ENCODE data around the gene ABCC11.
"Not testable (repeated sequence)": the region's sequence is repeated elsewhere in the genome, so short reads cannot be mapped to it uniquely, and the experiment has no call there.

Gene ABCC11

DNA sequence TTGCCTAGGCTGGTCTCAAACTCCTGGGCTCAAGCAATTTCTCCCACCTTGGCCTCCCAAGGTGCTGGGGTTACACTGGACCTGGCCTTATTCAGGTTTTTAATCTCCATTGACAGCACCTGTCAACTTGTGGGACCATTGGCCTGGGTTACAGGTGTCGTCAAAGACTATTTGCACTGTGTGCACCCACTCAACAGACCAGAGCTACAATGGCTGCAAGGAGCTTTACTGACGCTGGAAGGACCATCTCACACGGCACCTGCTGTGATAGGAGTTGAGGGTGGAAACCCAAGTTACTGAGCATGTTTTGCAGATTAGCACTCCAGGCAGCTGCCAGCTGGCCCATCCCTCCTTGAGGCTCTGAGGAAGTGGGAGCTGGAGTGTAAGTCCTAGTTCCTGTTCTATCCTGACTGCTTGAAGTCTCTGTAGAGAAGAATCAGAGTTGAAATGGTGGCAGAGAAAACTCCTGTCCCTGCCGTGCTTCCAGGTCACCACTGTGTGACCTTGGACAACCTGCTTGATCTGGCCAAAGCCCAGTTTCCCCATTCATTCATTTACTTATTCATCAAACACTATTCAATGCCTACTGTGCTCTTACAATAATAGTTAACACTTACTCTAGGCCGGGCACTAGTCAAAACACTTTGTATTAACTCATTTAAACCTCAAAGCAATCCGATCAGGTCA, 45.7 kb downstream of the ABCC11 start:
- DNase-seq: peak; percentile 30 to 72 (median 58)

DNA sequence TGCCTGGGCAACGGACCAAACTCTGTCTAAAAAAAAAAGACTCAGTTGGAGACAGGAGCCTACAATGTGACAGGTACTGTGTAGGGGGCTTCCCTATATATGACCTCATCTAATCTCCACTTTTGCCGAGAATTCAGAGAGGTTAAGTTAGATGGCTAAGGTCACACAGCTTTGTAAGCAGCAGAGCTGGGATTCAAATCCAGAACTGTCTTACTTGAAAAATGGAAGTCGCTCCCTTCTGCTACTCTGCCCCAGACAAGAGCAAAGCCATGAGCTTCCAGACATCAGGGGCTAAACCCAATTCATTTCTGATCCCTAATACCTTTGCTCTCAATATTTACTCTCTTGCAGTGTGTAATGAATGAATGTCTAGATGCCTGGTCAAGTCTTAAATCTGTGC, 50.0 kb downstream of the ABCC11 start:
- DNase-seq: no peak

DNA sequence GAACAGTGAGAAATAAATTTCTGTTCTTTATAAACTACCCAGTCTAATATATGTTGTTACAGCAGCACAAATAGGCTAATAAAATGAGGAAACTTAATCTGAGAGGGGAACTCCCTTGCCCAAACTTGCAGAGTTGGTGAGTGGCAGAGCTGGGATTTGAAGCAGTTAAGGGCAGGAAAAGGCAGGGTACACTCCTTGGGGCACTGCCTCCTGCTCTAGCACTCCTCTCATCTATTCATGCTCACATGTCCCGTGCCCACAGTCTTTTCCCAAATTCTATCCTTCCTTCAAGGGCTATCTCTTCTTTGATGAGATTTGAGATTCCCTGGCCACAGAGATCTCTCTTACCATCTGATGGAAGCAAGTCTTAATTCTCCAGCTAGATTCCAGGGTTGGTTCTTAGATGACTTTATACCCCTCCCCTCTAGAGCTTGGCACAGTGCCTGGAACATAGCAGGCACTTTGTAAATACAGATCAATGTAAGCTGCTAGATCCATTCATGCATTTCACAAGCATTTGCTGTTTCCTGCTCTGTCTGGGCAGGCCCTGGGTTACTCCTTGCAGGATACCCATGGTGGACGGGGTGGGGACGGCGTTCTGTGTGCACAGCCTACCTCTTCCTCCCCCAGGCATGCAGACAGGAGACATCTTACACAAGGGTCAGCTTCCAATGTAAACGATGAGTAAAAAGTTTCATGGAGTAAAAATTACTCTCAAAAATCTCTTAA, 52.3 kb downstream of the ABCC11 start:
- DNase-seq: peak in 3 of 4 experiments; percentile 25 to 43 (median 38)

DNA sequence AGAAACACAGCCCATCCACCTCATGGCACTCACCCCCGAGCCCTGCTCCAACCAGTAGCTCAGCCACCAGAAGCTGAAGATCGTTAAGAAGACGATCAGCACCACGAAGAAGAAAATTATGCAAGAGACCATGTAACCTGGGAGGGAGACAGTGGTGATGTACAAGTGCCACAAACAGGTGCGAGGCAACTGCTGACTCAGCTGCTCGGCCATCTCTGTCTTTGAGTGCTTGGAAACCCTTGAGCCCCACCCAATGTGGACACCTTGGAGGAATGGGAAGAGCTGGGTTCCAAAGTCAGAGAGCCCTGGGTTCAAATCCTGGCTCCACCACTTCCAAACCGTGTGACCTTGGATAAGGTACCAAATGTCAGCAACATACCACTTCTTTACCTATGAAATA, 53.5 kb downstream of the ABCC11 start:
- DNase-seq: no peak

DNA sequence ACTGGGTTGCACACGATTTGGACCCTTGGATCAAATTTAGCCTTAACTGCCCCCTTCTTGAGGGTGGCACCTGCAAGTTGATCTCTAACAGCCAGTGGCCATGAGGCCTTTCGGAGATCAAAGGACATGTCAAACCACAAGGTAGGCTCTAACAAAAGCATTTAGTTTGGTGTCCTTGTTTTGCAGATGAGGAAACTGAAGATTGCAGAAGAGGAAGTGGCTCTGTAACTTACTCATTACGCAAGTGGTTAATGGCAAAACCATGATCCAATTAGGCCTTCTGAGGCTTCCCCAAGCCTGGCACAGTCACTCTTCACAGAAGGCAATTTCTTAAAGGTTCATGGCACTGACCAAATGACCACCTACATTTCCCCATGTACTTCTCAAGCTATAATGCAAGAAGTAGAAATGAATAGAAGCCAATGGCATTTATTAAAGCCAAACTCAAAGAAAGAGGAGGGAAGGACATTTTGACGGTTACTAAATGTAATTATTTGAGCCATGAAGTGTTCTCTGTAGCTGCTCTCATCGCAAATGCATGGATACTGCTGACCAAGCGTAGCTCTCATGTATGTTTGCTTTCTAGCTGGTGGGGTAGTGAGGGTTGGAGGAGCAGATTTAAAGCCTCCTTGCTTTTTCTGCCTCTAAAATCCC, 58.8 kb downstream of the ABCC11 start:
- peak; percentile 79 to 93 (median 88) for DNase-seq

DNA sequence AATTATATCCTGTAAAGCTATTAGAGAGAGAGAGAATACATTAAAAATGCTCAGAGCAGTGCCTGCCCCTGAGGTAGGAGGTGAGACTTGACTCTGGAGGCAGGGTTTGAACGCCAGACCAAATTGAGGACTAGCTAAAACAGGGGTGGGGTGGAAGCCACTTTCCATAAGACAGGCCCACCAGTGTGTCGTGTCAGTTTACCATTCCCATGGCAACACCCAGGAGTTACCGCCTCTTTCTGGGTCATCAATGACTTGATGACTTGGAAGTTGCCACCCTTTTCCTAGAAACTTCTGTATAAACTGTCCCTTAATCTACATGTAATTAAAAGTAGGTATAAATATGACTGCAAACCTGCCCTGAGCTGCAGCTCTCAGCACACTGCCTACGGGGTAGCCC, 59.6 kb downstream of the ABCC11 start:
- no peak for DNase-seq

DNA sequence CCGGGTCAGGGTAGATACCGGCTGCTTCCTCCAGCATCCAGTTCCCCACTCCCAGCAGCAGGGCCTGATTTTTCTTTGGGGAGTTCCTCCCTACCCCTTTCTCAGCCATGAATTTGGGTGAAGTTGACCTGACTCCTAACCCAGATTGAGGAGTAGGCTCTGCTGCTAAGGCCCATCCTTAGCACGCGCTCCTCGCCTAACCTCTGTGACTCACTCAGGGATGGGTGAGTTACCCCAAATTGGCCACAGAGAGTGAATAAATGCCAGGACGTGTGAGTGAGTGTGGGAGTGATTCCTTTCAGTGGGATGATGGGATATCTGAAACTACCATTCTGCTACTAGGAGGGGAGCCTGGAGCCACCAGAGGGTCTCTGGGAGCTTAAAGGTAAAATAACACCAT, 62.7 kb downstream of the ABCC11 start:
- no peak for DNase-seq

DNA sequence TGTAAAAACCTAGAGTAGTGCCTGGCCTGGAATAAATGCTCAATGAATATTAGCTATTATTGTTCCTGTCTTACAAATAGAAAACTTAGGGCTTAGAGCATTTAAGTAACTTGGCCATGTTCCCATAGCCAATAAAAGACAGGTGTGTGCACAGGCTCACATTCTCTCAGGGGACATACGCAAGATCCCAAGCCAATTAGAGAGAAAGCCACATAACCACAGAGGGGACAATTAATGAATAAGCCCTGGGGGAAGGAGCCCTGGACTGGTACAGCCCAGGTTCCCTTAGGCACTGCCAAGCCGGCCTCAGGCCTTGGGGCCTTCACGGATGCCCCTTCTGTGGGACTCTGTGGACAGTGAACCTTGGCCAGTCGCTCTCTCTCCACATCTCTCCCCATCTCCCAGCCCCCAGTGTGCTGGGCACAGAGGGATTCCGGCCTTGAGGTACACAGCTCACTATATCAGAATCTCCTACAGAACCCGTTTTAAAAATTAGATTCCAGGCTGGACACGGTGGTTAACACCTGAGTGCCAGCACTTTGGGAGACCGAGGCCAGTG, 64.3 kb downstream of the ABCC11 start:
- DNase-seq: no peak

DNA sequence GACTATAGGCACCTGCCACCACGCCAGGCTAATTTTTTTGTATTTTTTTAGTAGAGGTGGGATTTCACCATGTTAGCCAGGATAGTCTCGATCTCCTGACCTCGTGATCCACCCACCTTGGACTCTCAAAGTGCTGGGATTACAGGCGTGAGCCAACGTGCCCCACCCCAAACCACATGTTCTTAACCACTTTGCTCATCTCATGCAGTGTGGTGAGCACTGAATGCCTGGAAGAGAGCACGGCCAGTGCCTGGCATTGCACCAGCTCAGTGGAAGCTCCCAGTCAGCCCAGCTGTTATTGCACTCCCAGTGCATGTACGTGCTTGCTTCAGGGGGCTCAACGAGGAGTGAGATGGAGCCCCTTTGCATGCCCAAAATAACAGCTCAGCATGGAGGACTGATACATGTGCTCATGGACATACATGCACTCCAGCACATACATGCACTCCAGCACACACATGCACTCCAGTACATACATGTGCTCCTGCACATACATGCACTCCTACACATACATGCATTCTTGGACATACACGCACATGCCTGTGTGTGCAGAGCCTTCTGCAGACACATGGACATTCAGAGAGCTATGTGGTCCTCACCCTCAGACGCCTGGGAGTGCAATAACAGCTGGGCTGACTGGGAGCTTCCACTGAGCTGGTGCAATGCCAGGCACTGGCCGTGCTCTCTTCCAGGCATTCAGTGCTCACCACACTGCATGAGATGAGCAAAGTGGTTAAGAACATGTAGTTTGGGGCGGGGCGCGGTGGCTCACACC, 65.4 kb downstream of the ABCC11 start:
- not testable (repeated sequence) for DNase-seq

DNA sequence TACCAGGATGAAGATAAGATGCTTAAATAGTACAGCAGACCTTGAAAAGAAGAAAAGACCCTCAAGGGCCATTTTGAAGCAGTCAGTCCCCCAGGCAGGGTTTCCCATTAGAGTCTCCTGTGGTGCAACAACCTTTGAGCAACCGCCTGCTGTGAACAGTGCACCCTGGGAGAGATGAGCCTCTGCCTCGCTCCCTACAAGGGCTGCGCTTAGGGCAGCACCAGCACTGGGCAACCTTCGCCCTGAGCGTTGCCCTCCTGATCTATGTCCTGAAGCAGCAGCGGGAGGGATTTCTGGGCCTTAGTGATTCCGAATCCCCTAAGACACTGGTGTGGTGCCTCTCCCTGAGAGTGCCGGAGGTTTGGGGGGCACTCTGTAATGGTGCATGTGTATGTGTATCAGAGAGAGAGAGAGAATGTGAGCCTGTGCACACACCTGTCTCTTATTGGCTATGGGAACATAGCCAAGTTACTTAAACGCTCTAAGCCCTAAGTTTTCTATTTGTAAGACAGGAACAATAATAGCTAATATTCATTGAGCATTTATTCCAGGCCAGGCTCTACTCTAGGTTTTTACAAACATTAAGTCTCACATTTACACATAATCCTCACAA, 66.4 kb downstream of the ABCC11 start:
- DNase-seq: no peak

DNA sequence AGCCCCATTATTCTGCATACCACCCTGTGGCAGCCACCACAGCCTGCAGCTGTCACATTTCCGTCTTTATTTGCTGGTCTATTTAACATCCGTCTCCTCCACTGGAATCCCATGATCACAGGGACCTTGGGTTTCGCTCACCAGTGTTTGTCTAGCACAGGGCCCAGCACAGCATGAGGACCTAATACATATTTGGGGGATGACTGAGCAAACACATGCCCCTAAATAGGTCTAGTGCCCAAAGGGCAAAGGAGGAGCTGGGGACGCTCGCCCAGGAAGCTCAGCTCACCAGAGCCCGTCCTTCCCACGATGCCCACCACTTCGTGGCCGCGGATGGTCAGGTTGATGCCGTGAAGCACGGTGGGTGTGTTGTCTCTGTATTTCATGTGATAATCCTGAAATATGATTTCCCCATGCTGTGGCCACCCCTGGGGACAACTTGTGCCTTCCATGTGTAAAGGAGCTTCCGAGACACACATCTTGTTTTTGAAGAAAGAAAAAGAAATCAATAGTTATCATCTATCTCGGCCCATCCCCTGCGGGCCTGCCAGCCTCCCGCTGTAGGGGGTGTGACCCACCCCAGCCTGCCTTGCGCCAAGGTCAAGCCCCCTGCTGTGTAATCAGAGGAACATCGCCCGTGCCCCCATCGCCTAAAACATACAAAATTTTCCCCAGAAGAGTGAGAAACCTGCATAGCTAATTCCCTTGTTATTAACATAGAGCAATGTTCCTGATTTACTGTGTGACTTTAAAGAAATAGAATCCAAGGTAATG, 70.5 kb downstream of the ABCC11 start:
- DNase-seq: no peak

DNA sequence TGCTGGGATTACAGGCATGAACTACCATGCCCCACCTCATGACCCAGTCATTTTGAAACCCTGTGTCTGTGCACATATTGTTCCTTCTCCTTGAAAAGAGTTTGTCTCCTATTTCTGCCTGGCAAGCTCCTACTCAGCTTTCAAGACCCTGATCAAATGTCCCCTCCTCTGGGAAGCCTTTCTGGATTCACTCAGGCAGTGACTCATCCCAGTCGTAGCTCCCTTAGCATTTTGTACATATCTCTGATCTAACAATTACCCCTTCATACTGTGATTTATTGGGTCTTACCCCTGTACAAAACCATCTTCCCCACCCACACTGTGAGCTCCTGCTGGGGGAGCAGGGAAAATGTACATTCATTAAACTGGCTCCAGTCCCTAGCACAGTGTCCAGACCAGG, 73.5 kb downstream of the ABCC11 start:
- DNase-seq: no peak

DNA sequence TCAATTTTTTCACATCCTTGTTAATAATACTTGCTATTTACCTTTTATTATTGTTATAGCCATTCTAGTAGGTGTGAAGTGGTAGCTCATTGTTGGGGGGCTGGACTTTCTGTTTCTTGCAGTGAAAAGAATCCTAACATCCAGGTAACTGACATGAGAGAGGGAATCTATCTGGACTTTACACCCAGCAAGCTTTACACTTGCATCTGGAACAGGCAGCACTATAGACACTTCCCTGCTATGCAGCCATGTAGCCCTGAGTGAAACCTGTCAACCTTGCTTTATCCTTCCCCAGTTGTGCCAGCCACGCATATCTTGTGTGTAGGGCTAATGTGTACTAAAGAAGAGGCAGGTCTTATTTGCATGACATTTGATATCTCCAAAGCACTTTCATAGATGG, 74.7 kb downstream of the ABCC11 start:
- DNase-seq: no peak

DNA sequence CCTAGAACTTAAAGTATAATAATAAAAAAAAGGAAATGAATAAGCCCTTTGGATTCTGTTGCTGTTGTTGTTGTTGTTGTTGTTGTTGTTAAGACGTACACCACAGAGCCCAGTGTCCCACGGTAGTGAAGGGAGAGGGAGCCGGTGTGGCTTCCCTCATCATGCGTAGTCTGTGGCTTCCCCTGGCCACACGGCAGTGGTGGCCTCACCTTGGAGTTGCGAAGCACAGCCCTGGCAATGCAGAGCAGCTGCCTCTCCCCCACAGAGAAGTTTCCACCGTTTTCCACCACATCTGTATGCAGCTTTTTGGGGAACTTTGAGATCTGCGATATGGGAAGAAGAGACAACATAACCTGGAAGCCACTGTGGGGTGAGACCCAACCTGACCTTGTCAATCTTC, 77.4 kb downstream of the ABCC11 start:
- no peak for DNase-seq

DNA sequence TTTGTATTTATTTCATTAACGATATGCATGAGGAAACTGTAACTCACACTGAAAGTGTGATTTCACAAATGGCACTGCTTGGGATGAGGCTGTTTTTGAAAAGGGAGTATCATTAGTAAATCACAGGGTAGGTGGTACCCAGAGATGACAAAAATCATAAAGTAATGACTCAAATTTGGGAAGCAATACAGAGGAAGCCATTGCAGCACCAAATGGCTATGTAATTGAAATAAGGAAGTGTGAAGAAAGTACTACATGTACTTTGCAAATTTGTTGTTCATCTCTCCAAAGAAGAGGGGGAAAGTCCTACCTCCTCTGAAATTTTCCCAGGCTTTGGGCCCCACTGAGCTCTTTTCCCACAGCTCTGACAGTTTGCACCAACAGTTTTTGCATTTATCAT, 79.3 kb downstream of the ABCC11 start:
- peak; percentile 12 to 65 (median 49) for DNase-seq

DNA sequence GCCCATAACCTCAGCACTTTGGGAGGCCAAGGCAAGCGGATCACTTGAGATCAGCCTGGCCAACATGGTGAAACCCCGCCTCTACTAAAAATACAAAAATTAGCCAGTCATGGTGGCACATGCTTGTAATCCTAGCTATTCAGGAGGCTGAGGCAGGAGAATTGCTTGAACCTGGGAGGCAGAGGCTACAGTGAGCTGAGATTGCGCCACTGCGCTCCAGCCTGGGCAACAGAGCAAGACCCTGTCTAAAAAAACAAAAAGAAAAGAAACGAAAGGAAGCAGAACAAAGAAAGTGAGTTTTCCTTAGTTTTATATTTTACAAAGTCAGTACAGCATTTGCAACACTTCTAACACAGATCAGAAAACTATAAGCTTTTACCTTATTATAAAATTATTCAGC, 80.7 kb downstream of the ABCC11 start:
- not testable (repeated sequence) for DNase-seq

DNA sequence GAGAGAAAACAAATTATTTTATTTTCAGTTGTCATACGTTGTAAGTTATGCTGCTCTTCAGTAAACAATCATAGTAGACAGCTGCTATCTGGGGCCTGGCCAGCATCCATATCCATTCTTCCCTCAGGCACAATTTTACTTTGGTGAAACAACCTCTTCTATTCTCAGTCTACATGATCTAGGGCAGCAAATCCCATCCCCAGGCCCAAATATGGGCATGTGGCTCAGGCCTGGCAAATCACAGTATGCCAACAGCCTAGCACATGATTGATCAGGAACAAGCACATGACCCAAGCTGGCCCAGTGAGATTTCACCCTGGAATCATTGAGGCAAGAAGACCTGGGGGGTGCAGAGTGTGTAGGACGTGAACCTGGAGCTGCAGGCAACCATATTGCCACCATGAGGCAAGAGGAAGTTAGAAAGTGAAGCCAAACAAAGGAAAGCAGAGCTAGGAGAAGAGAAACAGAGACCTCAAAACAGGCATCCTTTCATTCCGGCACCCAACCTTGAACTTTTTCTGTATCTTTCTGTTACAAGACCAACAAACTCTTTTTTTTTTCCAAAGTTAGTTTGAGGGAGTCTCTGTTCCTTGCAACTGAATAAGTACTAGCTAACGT, 81.3 kb downstream of the ABCC11 start:
- DNase-seq: no peak

DNA sequence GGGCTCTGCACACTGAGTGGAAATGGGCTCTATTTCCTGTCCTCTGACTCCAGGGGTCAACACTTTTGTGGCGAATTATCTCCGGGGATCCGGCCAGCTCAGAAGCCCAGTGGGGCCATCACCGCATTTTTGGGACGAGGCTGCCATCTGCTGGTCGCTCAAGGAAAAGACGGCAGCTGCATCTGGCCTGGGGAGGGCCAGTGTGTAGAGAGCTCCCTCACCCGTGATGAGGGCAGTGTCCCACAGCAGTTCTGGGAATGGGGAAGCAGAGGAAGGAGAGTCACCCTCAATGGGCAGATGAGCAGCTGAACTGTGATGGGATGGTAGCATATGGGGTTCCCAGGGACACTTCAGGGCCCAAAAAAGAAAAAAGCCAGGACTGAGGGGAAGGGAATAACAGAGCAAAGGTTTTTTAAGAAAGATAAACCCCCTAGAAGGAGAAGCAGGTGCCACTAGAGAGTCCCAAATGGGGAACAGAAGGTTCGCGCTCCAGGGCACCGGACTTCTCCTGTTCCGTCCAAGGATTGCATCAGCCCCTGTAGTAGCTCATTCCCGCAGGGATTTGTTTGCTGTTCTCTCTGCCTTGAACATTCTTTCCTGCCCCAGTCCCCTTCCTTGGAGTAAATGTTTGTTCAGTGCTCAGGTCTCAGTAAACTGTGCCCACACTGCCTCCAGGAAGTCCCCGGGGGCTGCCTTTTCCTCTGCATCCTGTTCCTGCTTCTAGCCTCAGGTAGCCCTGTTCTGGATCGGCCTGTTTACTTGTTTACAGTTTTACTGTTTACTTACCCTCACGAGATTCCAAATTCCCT, 82.2 kb downstream of the ABCC11 start:
- DNase-seq: peak; percentile 88 to 89 (median 89)

DNA sequence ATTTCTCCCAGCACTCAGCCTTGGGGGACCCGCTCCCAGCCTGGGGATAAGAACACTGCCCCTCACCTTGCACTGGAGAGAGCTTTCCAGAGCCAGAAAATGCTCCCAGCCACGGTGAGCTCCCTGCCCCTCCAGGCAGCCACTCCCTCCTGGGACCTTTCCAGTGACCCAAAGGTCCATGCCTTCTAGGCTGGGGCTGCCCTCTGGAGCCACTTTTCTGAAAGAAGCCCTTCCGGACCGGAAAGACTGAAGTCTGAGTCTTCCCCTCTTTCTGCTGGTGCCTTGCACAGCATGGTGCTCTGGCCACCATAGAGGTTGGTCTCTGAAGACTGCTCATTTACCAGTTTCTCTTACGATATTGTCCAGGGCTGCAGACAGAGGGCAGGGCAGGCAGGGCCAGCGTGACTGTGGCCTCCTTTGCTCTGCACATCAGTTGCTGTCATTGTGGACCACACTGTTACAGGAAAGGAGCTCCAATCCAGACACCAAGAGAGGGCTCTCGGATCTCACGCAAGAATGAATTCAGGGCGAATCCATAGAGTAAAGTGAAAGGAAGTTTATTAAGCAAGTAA, 84.4 kb downstream of the ABCC11 start:
- DNase-seq: no peak

DNA sequence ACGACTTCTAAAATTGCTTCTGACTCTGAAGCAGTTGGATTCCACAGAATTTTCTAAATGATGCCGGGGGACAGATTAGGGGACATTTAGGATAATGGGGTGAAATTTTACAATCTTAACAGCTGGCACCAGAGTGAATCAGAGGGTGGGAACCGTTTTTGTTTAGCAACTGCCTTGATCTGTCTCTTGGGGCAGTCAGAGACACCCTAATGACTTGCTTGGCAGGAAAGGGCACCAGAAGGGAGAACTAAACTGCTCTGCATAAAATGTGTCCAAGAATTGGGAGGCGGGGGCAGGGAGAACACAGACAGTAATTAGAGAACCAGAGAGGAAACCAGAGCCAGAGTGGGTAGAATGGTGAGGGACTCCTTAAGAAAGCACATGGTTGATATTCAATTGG, 85.4 kb downstream of the ABCC11 start:
- no peak for DNase-seq

Measured in suppressor macrophage (primary cell).